GM12878 (cell line): ENCODE data around the gene AP3B2. TPM values are rescaled to one million over a fixed set of nuclear protein-coding genes. Genes with fewer than 3 reads are reported as not detected.
A peak's percentile ranks its signal among the peaks of the same experiment; 100 is the strongest.

Source experiments
- ATAC-seq: fragments of 200-7000 bp; cut with Tn5 transposase; 3 replicates; pipeline ENCODE4 v1.9.1; 2020; ENCODE audit warnings: mild to moderate bottlenecking, moderate library complexity
- BruUV-seq: library from RNA; stranded (reverse); fragments of 400-500 nt; replicated peaks from 2 replicates; lab custom pipeline; 2021; lab: Mats Ljungman, UMichigan
- CTCF ChIA-PET: fragments of 300-600 bp; sonication (Branson Sonifier 250); formaldehyde crosslinking; extraction: SDS; loops from one replicate; lab custom pipeline; 2021; ENCODE audit warnings: inconsistent platforms; lab: Yijun Ruan, JAX
- POLR2A ChIA-PET: fragments of 350-600 bp; formaldehyde crosslinking; extraction: SDS; loops from one replicate; lab custom pipeline; 2021; ENCODE audit warnings: inconsistent platforms; lab: Charles Lee
- RAD21 ChIA-PET: fragments of 300-600 bp; sonication (Branson Sonifier 250); formaldehyde crosslinking; loops from one replicate; lab custom pipeline; 2023; ENCODE audit warnings: antibody characterized with exemption; ENCODE audit not compliant: unreplicated experiment; lab: Charles Lee
- SMC1A ChIA-PET: fragments of 300-600 bp; sonication (Branson Sonifier 250); formaldehyde crosslinking; loops from one replicate; lab custom pipeline; 2023; ENCODE audit not compliant: unreplicated experiment, uncharacterized antibody; lab: Charles Lee
- DNase-seq: peaks from one replicate; pipeline ENCODE4 v3.0.0-alpha.2; 2011; ENCODE audit warnings: low read depth, low spot score
- FAIRE-seq: peaks from 3 replicates; lab custom pipeline; 2011; peaks lifted over from hg19 to GRCh38; lab: Jason Lieb, UNC
- H2AFZ ChIP-seq: 2 replicates; pipeline ENCODE4 v1.6.0; 2011; ENCODE audit warnings: low read depth, low read length, control low read depth; ENCODE audit not compliant: control insufficient read depth
- H3K27ac ChIP-seq: 2 replicates; pipeline ENCODE4 v1.5.1; 2011; ENCODE audit warnings: control low read depth; ENCODE audit not compliant: control insufficient read depth, insufficient read depth
- H3K27me3 ChIP-seq, 2 experiments: replicated peaks in 1 of 2; 2 replicates each; pipeline versions ENCODE4 v1.6.0 to v1.6.1; 2011; ENCODE audit warnings: low read length in 1 of 2; ENCODE audit not compliant: control insufficient read depth in 2 of 2, insufficient read depth in 2 of 2
- H3K36me3 ChIP-seq, 2 experiments: 2 replicates each; pipeline ENCODE4 v1.5.1; 2011; ENCODE audit warnings: low read length in 1 of 2; ENCODE audit not compliant: control insufficient read depth in 2 of 2, insufficient read depth in 2 of 2
- H3K4me1 ChIP-seq: 2 replicates; pipeline ENCODE4 v1.6.1; 2011; ENCODE audit warnings: mild to moderate bottlenecking, low read length, moderate library complexity, mixed read lengths; ENCODE audit not compliant: control insufficient read depth, insufficient read depth
- H3K4me2 ChIP-seq: 2 replicates; pipeline ENCODE4 v1.6.0; 2011; ENCODE audit warnings: control low read depth; ENCODE audit not compliant: control insufficient read depth, insufficient read depth
- H3K4me3 ChIP-seq: fragments of 200-600 bp; sonication (generic); 2 replicates; pipeline ENCODE4 v1.5.1; 2016
- H3K79me2 ChIP-seq: 2 replicates; pipeline ENCODE4 v1.6.0; 2011; ENCODE audit warnings: low read length; ENCODE audit not compliant: control insufficient read depth, insufficient read depth
- H3K9ac ChIP-seq: 2 replicates; pipeline ENCODE4 v1.8.0; 2011; ENCODE audit warnings: low read length, control low read depth, mixed read lengths; ENCODE audit not compliant: control insufficient read depth, insufficient read depth
- H3K9me3 ChIP-seq: replicated peaks from 3 replicates; pipeline ENCODE4 v1.5.1; 2011; ENCODE audit warnings: mild to moderate bottlenecking, low read length; ENCODE audit not compliant: control insufficient read depth, insufficient read depth
- H4K20me1 ChIP-seq: 2 replicates; pipeline ENCODE4 v1.6.0; 2011; ENCODE audit not compliant: control insufficient read depth, insufficient read depth
- CTCF ChIP-seq, 3 experiments: IDR thresholded peaks in 2 of 3; conservative IDR thresholded peaks in 1 of 3; 2 replicates each; pipeline ENCODE4 v1.5.1; 2011; ENCODE audit warnings: low read depth in 3 of 3, low read length in 3 of 3, mild to moderate bottlenecking in 3 of 3, control low read depth in 2 of 3, moderate library complexity in 2 of 3, inconsistent platforms in 1 of 3, mixed read lengths in 1 of 3; ENCODE audit not compliant: control insufficient read depth in 2 of 3, insufficient read depth in 1 of 3; ENCODE audit errors: extremely low read depth in 1 of 3
- ESRRA ChIP-seq: IDR thresholded peaks from 2 replicates; pipeline ENCODE4 v1.6.1; 2012; ENCODE audit warnings: mild to moderate bottlenecking, low read length, improper control_type of control experiment
- LARP7 ChIP-seq: fragments of 450-650 bp; IDR thresholded peaks from 2 replicates; pipeline ENCODE4 v1.6.1; 2017; ENCODE audit warnings: mild to moderate bottlenecking
- MTA2 ChIP-seq: fragments of 450-650 bp; IDR thresholded peaks from 2 replicates; pipeline ENCODE4 v1.6.1; 2016; ENCODE audit warnings: low read depth, mild to moderate bottlenecking, moderate library complexity
- RAD21 ChIP-seq: IDR thresholded peaks from 2 replicates; pipeline ENCODE4 v1.6.1; 2011; ENCODE audit warnings: mild to moderate bottlenecking, low read depth, low read length, moderate library complexity; ENCODE audit not compliant: insufficient read depth
- RUNX3 ChIP-seq: IDR thresholded peaks from 2 replicates; pipeline ENCODE4 v1.6.1; 2012; ENCODE audit warnings: low read length, inconsistent platforms
- SKIL ChIP-seq: fragments of 450-650 bp; IDR thresholded peaks from 2 replicates; pipeline ENCODE4 v1.6.1; 2017; ENCODE audit warnings: mild to moderate bottlenecking, low read depth, inconsistent platforms; ENCODE audit not compliant: poor library complexity, severe bottlenecking
- YY1 ChIP-seq: IDR thresholded peaks from 2 replicates; pipeline ENCODE4 v1.6.1; 2011; ENCODE audit warnings: low read depth, mild to moderate bottlenecking, low read length
- ZBTB33 ChIP-seq: fragments of 450-650 bp; IDR thresholded peaks from 2 replicates; pipeline ENCODE4 v1.6.1; 2017; ENCODE audit warnings: mild to moderate bottlenecking
- ZBTB40 ChIP-seq: fragments of 450-650 bp; IDR thresholded peaks from 2 replicates; pipeline ENCODE4 v1.6.1; 2016; ENCODE audit warnings: mild to moderate bottlenecking, moderate library complexity, borderline replicate concordance
- ZZZ3 ChIP-seq: IDR thresholded peaks from 2 replicates; pipeline ENCODE4 v1.6.1; 2011; ENCODE audit warnings: low read depth; ENCODE audit not compliant: control insufficient read depth, insufficient read length
- WGBS: methylation state at CpG from one replicate; pipeline ENCODE4 v1.1.6; 2016; ENCODE audit warnings: low lambda C conversion rate; ENCODE audit not compliant: insufficient replicate concordance, insufficient coverage; ENCODE audit errors: missing lambda C conversion rate; 5-methylcytosine and 5-hydroxymethylcytosine counted together
- in situ Hi-C: fragments of 300-500 bp; cut with MboI; formaldehyde crosslinking; loops from 9 replicates; pipeline ENCODE4 v1.14.3; 2018; ENCODE audit warnings: mixed read lengths
- intact Hi-C: fragments of 100-400 bp; cut with micrococcal nuclease; formaldehyde crosslinking; loops from one replicate; pipeline ENCODE4 v1.14.2; 2022; ENCODE audit not compliant: unreplicated experiment
- polyA plus RNA-seq, 11 experiments: library from polyadenylated mRNA; depleted of rRNA in 4 of 11; unstranded in 6 of 11; stranded (reverse) in 5 of 11; fragments of >200 nt; fragmentation: Nextera tagmentation in 4 of 11; fragmentation: Illumina TruSeq in 1 of 11; extraction: Ambion mirVana in 4 of 11; extraction: Trizol in 1 of 11; gene quantifications; 1 replicate in 1 of 11; 2 replicates in 10 of 11; pipeline versions ENCODE4 v1.2.1 to v1.2.3, GENCODE V29; 2011 to 2016; ENCODE audit warnings: inconsistent platforms in 2 of 11, missing spikeins in 2 of 11, low read depth in 1 of 11
- total RNA-seq, 4 experiments: library from RNA; depleted of rRNA in 3 of 4; stranded (reverse); fragments of >200 nt in 3 of 4; fragmentation: Illumina TruSeq in 1 of 4; extraction: Trizol in 1 of 4; gene quantifications; 2 replicates each; pipeline versions ENCODE4 v1.2.1 to v1.2.3, GENCODE V29; 2013 to 2021

The AP3B2 gene
- total and polyA plus RNA-seq, 10 of the 15 experiments (the other 5 are each of a cell fraction or from before 2014, with no cell fraction given): not detected

- peaks cover 49% of the 10 kb centered on the region for H3K79me2 ChIP-seq
- POLR2A ChIA-PET: interaction anchor here (0.6 to 2.8 kb wide), 9 partner anchors 9 to 235 kb away, joined by 3 to 11 read pairs (median 6); partner anchors contain the start of genes RAMAC and RPS17
- DNase-seq (peak; percentile 4), ATAC-seq (peak; percentile 59), FAIRE-seq (no peak)
- CTCF ChIA-PET: interaction anchor here (0.6 to 1.9 kb wide), 15 partner anchors 17 to 557 kb away, joined by 3 to 12 read pairs (median 3); partner anchors contain the start of genes C15orf40, RAMAC, RPS17 and WHAMM
- peak overlapping the region; percentile 84 for H3K9ac ChIP-seq
- peak overlapping the region; percentile 87 for H3K4me3 ChIP-seq
- peak overlapping the region; percentile 97 for H2AFZ ChIP-seq
- H3K9me3 ChIP-seq: no peaks in the 10 kb centered on the region
- H3K27ac ChIP-seq: peak overlapping the region; percentile 90
- H4K20me1 ChIP-seq: no peaks in the 10 kb centered on the region
- peak overlapping the region; percentile 97 for H3K4me2 ChIP-seq
- H3K27me3 ChIP-seq: no peaks in the 10 kb centered on the region
- BruUV-seq: TSS peak; percentile 82
- intact Hi-C loops: loop anchor here (1.0 to 10.0 kb wide), 3 partner anchors 59 to 254 kb away; no protein-coding TSS in a partner anchor
- in situ Hi-C loops: no loop called here
- RAD21 ChIA-PET: interaction anchor here (1.1 to 3.9 kb wide), 8 partner anchors 9 to 250 kb away, joined by 3 to 20 read pairs (median 6); partner anchors contain the start of genes FSD2, RAMAC and RPS17
- peaks cover 7% of the 10 kb centered on the region; the same call in 1 of the 2 replicates for H3K4me1 ChIP-seq
- TF ChIP-seq ZBTB40 (no peak), ZBTB33 (no peak), RAD21 (0 out of 2 replicates have a peak, but pooled peaks have one; percentile 14), SKIL (no peak), RUNX3 (0 out of 2 replicates have a peak, but pooled peaks have one; percentile 14), MTA2 (no peak), CTCF (IDR thresholded peaks at IDR 0.05 in 2 of 3, conservative IDR thresholded peaks at IDR 0.05 in 1 of 3; ENCODE audit: control insufficient read depth in 2 of 3, extremely low read depth in 1 of 3, insufficient read depth in 1 of 3, low read depth in 3 of 3, low read length in 3 of 3) (peak in 1 of 3 experiments; percentile 18; a peak in 1 of 6 replicates), LARP7 (peak; percentile 28; the same call in 1 of the 2 replicates), ESRRA (no peak), ZZZ3 (no peak), YY1 (peak; percentile 57; the same call in 1 of the 2 replicates)
- SMC1A ChIA-PET: interaction anchor here (1.1 to 5.7 kb wide), 10 partner anchors 51 to 249 kb away, joined by 3 to 39 read pairs (median 5); partner anchors contain the start of genes FSD2, RPS17 and WHAMM
- H3K36me3 ChIP-seq: peaks cover 2 to 20% of the 10 kb centered on the region in 2 experiments
- under 1% methylated on average over 8 of the region's 8 CpGs for WGBS
Measured at GRCh38 chr15:82750831-82751180, 41.1 kb upstream of the AP3B2 start.
